Measurements from ENCODE around the gene KRT17.
"Not testable (repeated sequence)": the region's sequence is repeated elsewhere in the genome, so short reads cannot be mapped to it uniquely, and the experiment has no call there.

KRT17 gene

GRCh38 chr17:41585301-41586056 is 38.9 kb downstream of the KRT17 start:
- TF ChIP-seq CTCF (conservative IDR thresholded peaks at IDR 0.05; ENCODE audit: low read depth, low read length): no peak
- H3K4me3 ChIP-seq (ENCODE audit: low read length): no peak overlapping the region
- DNase-seq (ENCODE audit: low read depth): no peak

- H3K4me3 ChIP-seq (ENCODE audit: low read length): not testable (repeated sequence)
Observed at GRCh38 chr17:41584331-41584927, 39.9 kb downstream of the KRT17 start.

GRCh38 chr17:41583137-41584127 is 40.9 kb downstream of the KRT17 start:
- H3K4me3 ChIP-seq (ENCODE audit: low read length): no peak overlapping the region
- no peak for TF ChIP-seq CTCF (conservative IDR thresholded peaks at IDR 0.05; ENCODE audit: low read depth, low read length)
- DNase-seq (ENCODE audit: low read depth): no peak

More at GRCh38 chr17:41584331-41584927, 39.9 kb downstream of the KRT17 start:
- peak; percentile 3 for DNase-seq (ENCODE audit: low read depth)

GRCh38 chr17:41582061-41582968 is 42.1 kb downstream of the KRT17 start:
- not testable (repeated sequence) for DNase-seq (ENCODE audit: low read depth); H3K4me3 ChIP-seq (ENCODE audit: low read length)

GRCh38 chr17:41581366-41582060 is 42.9 kb downstream of the KRT17 start:
- no peak for DNase-seq (ENCODE audit: low read depth)
- H3K4me3 ChIP-seq (ENCODE audit: low read length): no peak overlapping the region
- no peak for TF ChIP-seq CTCF (conservative IDR thresholded peaks at IDR 0.05; ENCODE audit: low read depth, low read length)

- DNase-seq (ENCODE audit: low read depth): no peak
- no peak for TF ChIP-seq CTCF (conservative IDR thresholded peaks at IDR 0.05; ENCODE audit: low read depth, low read length)
- H3K4me3 ChIP-seq (ENCODE audit: low read length): no peak overlapping the region
Observed at GRCh38 chr17:41580687-41581365, 43.5 kb downstream of the KRT17 start.

GRCh38 chr17:41580244-41580575 is 44.2 kb downstream of the KRT17 start:
- TF ChIP-seq CTCF (conservative IDR thresholded peaks at IDR 0.05; ENCODE audit: low read depth, low read length): no peak
- no peak overlapping the region for H3K4me3 ChIP-seq (ENCODE audit: low read length)
- DNase-seq (ENCODE audit: low read depth): no peak
